HCT116 (cell line): ENCODE measurements around the gene IL1B. TPM values are rescaled to one million over a fixed set of nuclear protein-coding genes. Genes with fewer than 3 reads are reported as not detected.

Experiments
- ATAC-seq: fragments of 200-7000 bp; cut with Tn5 transposase; 2 replicates; pipeline ENCODE4 v1.9.1; 2020; ENCODE audit warnings: mild to moderate bottlenecking, moderate library complexity
- BruUV-seq: library from RNA; stranded (reverse); fragments of 400-500 nt; replicated peaks from 2 replicates; lab custom pipeline; 2021; lab: Mats Ljungman, UMichigan
- CTCF ChIA-PET: fragments of 300-600 bp; sonication (Branson Sonifier 250); formaldehyde crosslinking; loops from one replicate; lab custom pipeline; 2021; ENCODE audit warnings: antibody characterized with exemption; lab: Charles Lee
- POLR2A ChIA-PET: fragments of 300-600, 350-600 bp; sonication (Branson Sonifier 250); formaldehyde crosslinking; loops from one replicate; lab custom pipeline; 2021; ENCODE audit warnings: antibody characterized with exemption; lab: Charles Lee
- RAD21 ChIA-PET, 2 experiments: fragments of 300-600 bp; sonication (Branson Sonifier 250); formaldehyde crosslinking; loops; one replicate each; lab custom pipeline; 2023; ENCODE audit warnings: low total read pairs in 2 of 2; ENCODE audit not compliant: uncharacterized antibody in 2 of 2, unreplicated experiment in 2 of 2, low non-redundant PET in 1 of 2; lab: Charles Lee
- DNase-seq: peaks from one replicate; pipeline ENCODE4 v3.0.0-alpha.2; 2010; ENCODE audit warnings: low read depth, low spot score
- H2AFZ ChIP-seq: fragments of 200-600 bp; shearing (Covaris generic), sonication (generic); 2 replicates; pipeline ENCODE4 v1.6.1; 2017; ENCODE audit warnings: low read depth, mixed run types, mixed read lengths, antibody characterized with exemption, low read length; ENCODE audit not compliant: poor library complexity, severe bottlenecking
- H3K27ac ChIP-seq: 2 replicates; pipeline ENCODE4 v1.5.1; 2012; ENCODE audit warnings: low read depth, low read length
- H3K27me3 ChIP-seq: fragments of 200-600 bp; sonication (generic); 2 replicates; pipeline ENCODE4 v1.6.1; 2016; ENCODE audit warnings: mixed run types, low read length, mixed read lengths; ENCODE audit not compliant: insufficient read depth
- H3K36me3 ChIP-seq, 2 experiments: fragments of 200-500 bp in 1 of 2; fragments of 200-600 bp in 1 of 2; sonication (Bioruptor generic) in 1 of 2; sonication (generic) in 1 of 2; 2 replicates each; pipeline versions ENCODE4 v1.5.1 to v1.6.1; 2014 to 2016; ENCODE audit warnings: low read length in 2 of 2, inconsistent platforms in 1 of 2, mixed read lengths in 1 of 2, mixed run types in 1 of 2; ENCODE audit not compliant: insufficient read depth in 2 of 2, control insufficient read depth in 1 of 2
- H3K4me1 ChIP-seq, 2 experiments: fragments of 200-600 bp in 1 of 2; sonication (generic) in 1 of 2; 2 replicates each; pipeline versions ENCODE4 v1.5.1 to v1.6.1; 2012 to 2017; ENCODE audit warnings: low read length in 2 of 2, inconsistent platforms in 1 of 2, mild to moderate bottlenecking in 1 of 2, mixed read lengths in 1 of 2, mixed run types in 1 of 2, moderate library complexity in 1 of 2; ENCODE audit not compliant: insufficient read depth in 2 of 2, control insufficient read depth in 1 of 2
- H3K4me2 ChIP-seq: fragments of 200-600 bp; sonication (generic); 2 replicates; pipeline ENCODE4 v1.6.1; 2017; ENCODE audit warnings: mixed run types, low read length, mixed read lengths
- H3K4me3 ChIP-seq, 2 experiments: fragments of 200-600 bp in 1 of 2; sonication (generic) in 1 of 2; replicated peaks in 1 of 2; 2 replicates each; pipeline ENCODE4 v1.5.1; 2011 to 2016; ENCODE audit warnings: low read length in 2 of 2, control low read depth in 1 of 2, low read depth in 1 of 2, mild to moderate bottlenecking in 1 of 2, mixed read lengths in 1 of 2, mixed run types in 1 of 2
- H3K79me2 ChIP-seq: fragments of 200-600 bp; sonication (generic); 2 replicates; pipeline ENCODE4 v1.6.1; 2017; ENCODE audit warnings: mild to moderate bottlenecking, mixed run types, low read length, moderate library complexity, mixed read lengths; ENCODE audit not compliant: insufficient read depth
- H3K9ac ChIP-seq: fragments of 200-600 bp; sonication (generic); 2 replicates; pipeline ENCODE4 v1.6.1; 2016; ENCODE audit warnings: low read length, mixed read lengths
- H3K9me2 ChIP-seq: fragments of 200-600 bp; sonication (generic), shearing (Covaris generic); 2 replicates; pipeline ENCODE4 v1.6.1; 2017; ENCODE audit warnings: mixed run types, mild to moderate bottlenecking, moderate library complexity; ENCODE audit not compliant: insufficient read depth
- H3K9me3 ChIP-seq, 2 experiments: fragments of 200-500 bp in 1 of 2; fragments of 200-600 bp in 1 of 2; sonication (Bioruptor generic) in 1 of 2; sonication (generic) in 1 of 2; 2 replicates each; pipeline ENCODE4 v1.6.1; 2014 to 2017; ENCODE audit warnings: low read length in 2 of 2, mixed read lengths in 2 of 2, inconsistent platforms in 1 of 2, low read depth in 1 of 2, mild to moderate bottlenecking in 1 of 2, mixed run types in 1 of 2, moderate library complexity in 1 of 2; ENCODE audit not compliant: control insufficient read depth in 1 of 2, insufficient read depth in 1 of 2
- H4K20me1 ChIP-seq: fragments of 200-600 bp; sonication (generic), shearing (Covaris generic); 2 replicates; pipeline ENCODE4 v1.6.1; 2017; ENCODE audit warnings: mixed run types, mild to moderate bottlenecking, moderate library complexity; ENCODE audit not compliant: insufficient read depth
- CEBPB ChIP-seq: IDR thresholded peaks from 2 replicates; pipeline ENCODE4 v1.6.1; 2012; ENCODE audit warnings: low read depth
- CTCF ChIP-seq, 3 experiments: fragments of 200-600 bp in 1 of 3; sonication (generic) in 1 of 3; IDR thresholded peaks in 2 of 3; conservative IDR thresholded peaks in 1 of 3; 2 replicates each; pipeline ENCODE4 v1.5.1; 2012 to 2017; ENCODE audit warnings: low read depth in 2 of 3, low read length in 2 of 3, antibody characterized with exemption in 1 of 3, borderline replicate concordance in 1 of 3, control low read depth in 1 of 3, mild to moderate bottlenecking in 1 of 3, mixed read lengths in 1 of 3, mixed run types in 1 of 3, moderate library complexity in 1 of 3; ENCODE audit not compliant: insufficient read depth in 1 of 3
- EGR1 ChIP-seq: IDR thresholded peaks from 2 replicates; pipeline ENCODE4 v1.6.1; 2012; ENCODE audit warnings: low read depth
- ELF1 ChIP-seq: IDR thresholded peaks from 2 replicates; pipeline ENCODE4 v1.6.1; 2012; ENCODE audit warnings: low read depth, borderline replicate concordance
- EZH2phosphoT487 ChIP-seq: fragments of 200-600 bp; IDR thresholded peaks from 2 replicates; pipeline ENCODE4 v1.6.1; 2018; ENCODE audit warnings: antibody characterized with exemption, borderline replicate concordance
- RAD21 ChIP-seq: IDR thresholded peaks from 2 replicates; pipeline ENCODE4 v1.6.1; 2012; ENCODE audit warnings: low read depth, mild to moderate bottlenecking
- SIN3A ChIP-seq: IDR thresholded peaks from 2 replicates; pipeline ENCODE4 v1.6.1; 2012; ENCODE audit warnings: low read depth
- SRF ChIP-seq: IDR thresholded peaks from 2 replicates; pipeline ENCODE4 v1.6.1; 2012; ENCODE audit warnings: low read depth
- YY1 ChIP-seq: IDR thresholded peaks from 2 replicates; pipeline ENCODE4 v1.6.1; 2011; ENCODE audit warnings: low read length, low read depth, moderate library complexity, mild to moderate bottlenecking; ENCODE audit not compliant: insufficient replicate concordance; ENCODE audit errors: extremely low read depth
- ZNF274 ChIP-seq: fragments of 200-500 bp; sonication (Bioruptor generic); IDR thresholded peaks from 2 replicates; pipeline ENCODE4 v1.6.1; 2014; ENCODE audit warnings: mild to moderate bottlenecking, low read depth, low read length, inconsistent platforms
- intact Hi-C: fragments of 100-400 bp; cut with micrococcal nuclease; formaldehyde crosslinking; loops from 2 replicates; pipeline ENCODE4 v1.10.0; 2022
- total RNA-seq: library from RNA; stranded (reverse); gene quantifications from one replicate; pipeline ENCODE4 v1.2.1, GENCODE V29; 2021; ENCODE audit not compliant: unreplicated experiment

IL1B gene
- total RNA-seq, 1 experiment from 2014 or later = not detected

DNA sequence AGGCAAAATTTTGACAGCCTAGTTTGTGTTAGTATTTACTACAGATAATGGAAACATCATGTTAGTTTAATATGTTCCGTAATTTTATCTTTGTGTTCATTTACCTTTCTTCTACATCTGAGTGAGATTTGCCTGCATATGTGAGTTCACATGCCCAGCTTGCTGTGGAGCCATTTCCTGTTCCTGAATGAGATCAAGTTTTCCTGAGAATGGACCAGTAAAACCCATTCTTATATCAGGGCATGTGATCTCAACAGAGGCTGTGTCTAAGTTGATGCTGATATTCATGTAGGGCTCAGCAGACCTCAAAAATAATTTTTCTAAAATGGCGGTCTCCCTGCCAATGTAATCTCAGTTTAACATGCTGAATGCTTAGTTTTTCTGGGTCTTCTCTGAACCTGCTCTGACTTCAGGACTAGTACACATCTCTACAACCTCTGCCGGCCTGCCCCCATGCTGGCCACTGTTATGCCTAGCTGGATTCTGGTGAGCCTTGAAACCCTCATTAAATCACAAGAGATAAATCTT is 53.3 kb downstream of the IL1B start:
- H3K9me3 ChIP-seq = no peaks in the 10 kb centered on the region
- no peak overlapping the region for H3K9ac ChIP-seq

More for the DNA sequence above, 53.3 kb downstream of the IL1B start:
- 0 out of 2 replicates have a peak overlapping the region, but pooled peaks have one; percentile 63 for H3K4me2 ChIP-seq
- ATAC-seq = no peak
- ChIA-PET POLR2A (no interaction called here), CTCF (interaction anchor here (1.3 kb wide), 1 partner anchor 102 kb away, joined by 4 read pairs; no protein-coding TSS in a partner anchor), RAD21 (no interaction called here)
- H3K9me2 ChIP-seq = no peaks in the 10 kb centered on the region
- H2AFZ ChIP-seq = peak overlapping the region; percentile 66
- no peak for DNase-seq
- no peaks in the 10 kb centered on the region for H3K79me2 ChIP-seq
- H3K4me1 ChIP-seq = peaks cover 0 to 10% of the 10 kb centered on the region in 2 experiments; a peak in 2 of 4 replicates
- H4K20me1 ChIP-seq = no peaks in the 10 kb centered on the region
- H3K27ac ChIP-seq = no peak overlapping the region
- H3K36me3 ChIP-seq = no peaks in the 10 kb centered on the region
- intact Hi-C loops = no loop called here
- TF ChIP-seq EZH2phosphoT487 = no peak
- no peak for TF ChIP-seq SRF
- TF ChIP-seq EGR1 = no peak
- TF ChIP-seq ZNF274 = no peak
- TF ChIP-seq CTCF (IDR thresholded peaks at IDR 0.05 in 2 of 3, conservative IDR thresholded peaks at IDR 0.05 in 1 of 3; ENCODE audit: borderline replicate concordance in 1 of 3, insufficient read depth in 1 of 3, low read depth in 2 of 3, low read length in 2 of 3) = no peak
- no peak for TF ChIP-seq CEBPB
- TF ChIP-seq ELF1 = no peak
- TF ChIP-seq YY1 = no peak
- TF ChIP-seq SIN3A = no peak
- no peak for TF ChIP-seq RAD21
- no peak overlapping the region for H3K4me3 ChIP-seq
- no TSS peak for BruUV-seq
- H3K27me3 ChIP-seq = no peaks in the 10 kb centered on the region
